ENCODE measurements around the gene KPNA2. TPM values are rescaled to one million over a fixed set of nuclear protein-coding genes. Genes with fewer than 3 reads are reported as not detected.

KPNA2 gene
- total and polyA plus RNA-seq, 2 of the 8 experiments (the other 6 are each of a cell fraction or from before 2014, with no cell fraction given) = 413 to 612 TPM

- TF ChIP-seq RFX5 (IDR thresholded peaks at IDR 0.05; ENCODE audit: borderline replicate concordance, low read depth, low read length) (no peak), TBP (IDR thresholded peaks at IDR 0.05; ENCODE audit: low read depth, low read length) (no peak), EZH2 (IDR thresholded peaks at IDR 0.05; ENCODE audit: low read depth, low read length, severe bottlenecking) (no peak), SP2 (IDR thresholded peaks at IDR 0.05; ENCODE audit: low read length) (no peak), KDM4A (IDR thresholded peaks at IDR 0.05; ENCODE audit: low read depth, low read length, severe bottlenecking) (no peak), NRF1 (IDR thresholded peaks at IDR 0.05; ENCODE audit: low read depth, low read length) (no peak), CEBPB (IDR thresholded peaks at IDR 0.05; ENCODE audit: low read depth, low read length) (no peak), TAF7 (optimal IDR thresholded peaks at IDR 0.05; ENCODE audit: borderline replicate concordance, low read depth, low read length) (no peak), NANOG (IDR thresholded peaks at IDR 0.05; ENCODE audit: insufficient read depth, low read depth, low read length, poor library complexity, severe bottlenecking) (no peak)
Observed at GRCh38 chr17:67998466-67998865, 37.1 kb upstream of the KPNA2 start (continued).

Data from H1 (cell line).